GM12892 (cell line): ENCODE measurements around the gene CBR4.

ENCODE experiments used
- DNase-seq: peaks from one replicate; pipeline ENCODE4 v3.0.0; 2011; ENCODE audit not compliant: insufficient read length
- FAIRE-seq: peaks from 2 replicates; lab custom pipeline; 2011; peaks lifted over from hg19 to GRCh38; lab: Jason Lieb, UNC
- POLR2A ChIP-seq: IDR thresholded peaks from 2 replicates; pipeline ENCODE4 v1.6.1; 2011; ENCODE audit warnings: low read depth, low read length, control low read depth
- POLR2AphosphoS5 ChIP-seq: IDR thresholded peaks from 2 replicates; pipeline ENCODE4 v1.6.1; 2011; ENCODE audit warnings: low read depth, low read length, control low read depth
- TAF1 ChIP-seq: IDR thresholded peaks from 2 replicates; pipeline ENCODE4 v1.6.1; 2011; ENCODE audit warnings: low read depth, mild to moderate bottlenecking, control low read depth, low read length, borderline replicate concordance

The CBR4 gene

GRCh38 chr4:169030562-169030982, 20.5 kb upstream of the CBR4 start:
- no peak for DNase-seq
- TF ChIP-seq POLR2AphosphoS5 (no peak), TAF1 (no peak), POLR2A (no peak)
- FAIRE-seq, result no peak

- FAIRE-seq (no peak), DNase-seq (no peak)
- no peak for TF ChIP-seq TAF1
- TF ChIP-seq POLR2AphosphoS5, result no peak
- TF ChIP-seq POLR2A, result no peak
Measured at GRCh38 chr4:169029947-169030346, 19.9 kb upstream of the CBR4 start.

GRCh38 chr4:169027663-169028062, 17.6 kb upstream of the CBR4 start:
- TF ChIP-seq POLR2AphosphoS5 (no peak), POLR2A (no peak), TAF1 (no peak)
- no peak for DNase-seq
- FAIRE-seq, result no peak

GRCh38 chr4:169025184-169025583, 15.1 kb upstream of the CBR4 start:
- DNase-seq, result no peak
- FAIRE-seq, result no peak
- TF ChIP-seq POLR2A (no peak), POLR2AphosphoS5 (no peak), TAF1 (no peak)

GRCh38 chr4:169024762-169025161, 14.7 kb upstream of the CBR4 start:
- TF ChIP-seq POLR2AphosphoS5, result no peak
- FAIRE-seq (peak; percentile 89), DNase-seq (no peak)

- TF ChIP-seq POLR2AphosphoS5 (no peak), POLR2A (no peak), TAF1 (no peak)
- FAIRE-seq (no peak), DNase-seq (no peak)
Measured at GRCh38 chr4:169018406-169018805, 8.4 kb upstream of the CBR4 start.

- no peak for TF ChIP-seq POLR2A
- TF ChIP-seq TAF1, result no peak
- no peak for TF ChIP-seq POLR2AphosphoS5
- FAIRE-seq (no peak), DNase-seq (no peak)
Measured at GRCh38 chr4:169017971-169018370, 7.9 kb upstream of the CBR4 start.

- DNase-seq (no peak), FAIRE-seq (no peak)
- TF ChIP-seq POLR2A, result no peak
Measured at GRCh38 chr4:169015186-169015623, 5.2 kb upstream of the CBR4 start.

- FAIRE-seq, result no peak
- no peak for DNase-seq
- TF ChIP-seq TAF1, result no peak
- TF ChIP-seq POLR2AphosphoS5, result no peak
- no peak for TF ChIP-seq POLR2A
Measured at GRCh38 chr4:169014586-169014985, 4.5 kb upstream of the CBR4 start.

GRCh38 chr4:169013396-169013795, 3.3 kb upstream of the CBR4 start:
- TF ChIP-seq TAF1, result no peak
- no peak for TF ChIP-seq POLR2AphosphoS5
- TF ChIP-seq POLR2A, result no peak
- FAIRE-seq (no peak), DNase-seq (no peak)

GRCh38 chr4:169012049-169012448, 2.0 kb upstream of the CBR4 start:
- DNase-seq (no peak), FAIRE-seq (no peak)
- no peak for TF ChIP-seq POLR2AphosphoS5
- no peak for TF ChIP-seq POLR2A
- no peak for TF ChIP-seq TAF1

- FAIRE-seq (peak; percentile 42), DNase-seq (no peak)
- no peak for TF ChIP-seq TAF1
- no peak for TF ChIP-seq POLR2AphosphoS5
- TF ChIP-seq POLR2A, result no peak
Measured at GRCh38 chr4:169009286-169010124, 550 bp downstream of the CBR4 start.
